ENCODE measurements around the gene RHBDD2. TPM values are rescaled to one million over a fixed set of nuclear protein-coding genes. Genes with fewer than 3 reads are reported as not detected.
"Not testable (repeated sequence)": the region's sequence is repeated elsewhere in the genome, so short reads cannot be mapped to it uniquely, and the experiment has no call there.

The RHBDD2 gene
- total and polyA plus RNA-seq, 2 donors (not counting 1 experiment from before 2014, with no cell fraction given), result 31.6 to 44.3 TPM

DNA sequence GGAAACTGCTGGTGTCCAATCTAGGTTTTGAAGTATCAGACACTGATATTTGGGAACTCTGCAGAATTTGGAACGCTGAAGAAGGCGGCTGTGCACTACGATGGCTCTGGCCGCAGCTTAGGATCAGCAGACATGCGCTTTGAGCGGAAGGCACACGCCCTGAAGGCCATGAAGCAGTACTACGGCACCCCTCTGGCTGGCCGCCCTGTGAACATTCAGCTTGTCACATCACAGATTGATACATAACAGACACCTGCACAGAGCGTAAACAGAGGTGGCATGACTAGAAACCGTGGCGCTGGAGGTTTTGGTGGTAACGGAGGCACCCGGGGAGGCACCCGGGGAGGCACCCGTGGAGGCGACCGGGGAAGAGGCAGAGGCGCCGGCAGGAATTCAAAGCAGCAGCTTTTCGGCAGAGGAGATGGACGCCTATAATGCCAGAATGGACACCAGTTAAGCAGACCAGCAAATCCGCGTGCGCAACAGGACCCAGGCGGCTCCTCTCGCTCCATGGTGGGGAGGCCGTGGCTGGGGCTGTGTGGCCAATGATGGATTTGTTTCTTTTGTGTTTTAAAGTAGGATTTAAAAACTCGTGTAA lies 43.0 kb upstream of the RHBDD2 start:
- H3K36me3 ChIP-seq (replicated peaks in 1 of 2; ENCODE audit: control extremely low read depth in 1 of 2, control insufficient read depth in 1 of 2, extremely low read depth in 1 of 2, insufficient read depth in 2 of 2, low read length in 1 of 2), result no peaks in the 10 kb centered on the region
- no peak overlapping the region for H2AFZ ChIP-seq (ENCODE audit: insufficient read depth, low read depth, low read length, poor library complexity, severe bottlenecking)
- POLR2A ChIA-PET, result no interaction called here
- no peaks in the 10 kb centered on the region for H3K79me2 ChIP-seq (ENCODE audit: control insufficient read depth, insufficient read depth, low read length)
- no peak overlapping the region for H3K4me2 ChIP-seq (replicated peaks; ENCODE audit: low read depth, low read length, poor library complexity, severe bottlenecking)
- 96% methylated on average over 19 of the region's 29 CpGs for WGBS (ENCODE audit: insufficient coverage)
- H3K4me1 ChIP-seq (ENCODE audit: control insufficient read depth in 2 of 2, insufficient read depth in 2 of 2, low read length in 2 of 2), result no peaks in the 10 kb centered on the region
- H3K27ac ChIP-seq (ENCODE audit: low read length in 2 of 2), result no peak overlapping the region
- no peaks in the 10 kb centered on the region for H4K20me1 ChIP-seq (ENCODE audit: control insufficient read depth, insufficient read depth, low read length, poor library complexity, severe bottlenecking)
- Mint-ChIP-seq H3K4me3 (no peak overlapping the region), H3K4me1 (no peaks in the 10 kb centered on the region), H3K9me3 (ENCODE audit: insufficient read depth) (no peaks in the 10 kb centered on the region), H3K27me3 (peaks cover 6% of the 10 kb centered on the region), H3K27ac (no peak overlapping the region)
- DNase-seq, result no peak
- no peaks in the 10 kb centered on the region for H3K27me3 ChIP-seq (replicated peaks in 1 of 4; ENCODE audit: control extremely low read depth in 1 of 4, control insufficient read depth in 3 of 4, insufficient read depth in 4 of 4, low read length in 3 of 4)
- H3K9me3 ChIP-seq (ENCODE audit: control extremely low read depth in 1 of 3, control insufficient read depth in 2 of 3, insufficient read depth in 1 of 3, low read length in 2 of 3), result no peaks in the 10 kb centered on the region
- CTCF ChIA-PET, result no interaction called here
- ATAC-seq (ENCODE audit: low read depth), result no peak
- TF ChIP-seq, protein P1, sequence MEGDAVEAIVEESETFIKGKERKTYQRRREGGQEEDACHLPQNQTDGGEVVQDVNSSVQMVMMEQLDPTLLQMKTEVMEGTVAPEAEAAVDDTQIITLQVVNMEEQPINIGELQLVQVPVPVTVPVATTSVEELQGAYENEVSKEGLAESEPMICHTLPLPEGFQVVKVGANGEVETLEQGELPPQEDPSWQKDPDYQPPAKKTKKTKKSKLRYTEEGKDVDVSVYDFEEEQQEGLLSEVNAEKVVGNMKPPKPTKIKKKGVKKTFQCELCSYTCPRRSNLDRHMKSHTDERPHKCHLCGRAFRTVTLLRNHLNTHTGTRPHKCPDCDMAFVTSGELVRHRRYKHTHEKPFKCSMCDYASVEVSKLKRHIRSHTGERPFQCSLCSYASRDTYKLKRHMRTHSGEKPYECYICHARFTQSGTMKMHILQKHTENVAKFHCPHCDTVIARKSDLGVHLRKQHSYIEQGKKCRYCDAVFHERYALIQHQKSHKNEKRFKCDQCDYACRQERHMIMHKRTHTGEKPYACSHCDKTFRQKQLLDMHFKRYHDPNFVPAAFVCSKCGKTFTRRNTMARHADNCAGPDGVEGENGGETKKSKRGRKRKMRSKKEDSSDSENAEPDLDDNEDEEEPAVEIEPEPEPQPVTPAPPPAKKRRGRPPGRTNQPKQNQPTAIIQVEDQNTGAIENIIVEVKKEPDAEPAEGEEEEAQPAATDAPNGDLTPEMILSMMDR (IDR thresholded peaks at IDR 0.05), result no peak
- TF ChIP-seq EZH2 (IDR thresholded peaks at IDR 0.05; ENCODE audit: borderline replicate concordance, insufficient read depth, low read depth, low read length, poor library complexity, severe bottlenecking), result no peak
- intact Hi-C loops (cut with micrococcal nuclease), result no loop called here
- H3K4me3 ChIP-seq (ENCODE audit: control extremely low read depth in 1 of 5, extremely low read depth in 1 of 5, insufficient read depth in 1 of 5, low read depth in 2 of 5, low read length in 4 of 5), result no peak overlapping the region
- no peak overlapping the region for H3K9ac ChIP-seq (ENCODE audit: low read length)

DNA sequence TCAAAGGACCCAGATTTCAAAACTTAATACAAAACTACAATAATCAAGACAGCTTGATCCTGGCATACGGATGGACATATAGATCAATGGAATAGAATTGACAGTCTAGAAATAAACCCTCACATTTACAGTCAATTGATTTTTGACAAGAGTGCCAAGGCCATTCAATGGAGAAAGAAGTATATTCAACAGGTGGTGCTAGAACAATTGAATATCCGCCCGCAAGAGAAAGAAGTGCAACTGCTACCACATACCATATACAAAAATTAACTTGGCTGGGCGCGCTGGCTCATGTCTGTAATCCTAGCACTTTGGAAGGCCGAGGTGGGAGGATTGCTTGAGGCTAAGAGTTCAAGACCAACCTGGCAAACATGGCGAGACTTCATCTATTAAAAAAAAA lies 42.0 kb upstream of the RHBDD2 start:
- ChIA-PET CTCF (no interaction called here), POLR2A (no interaction called here)
- no peaks in the 10 kb centered on the region for H3K9me3 Mint-ChIP-seq (ENCODE audit: insufficient read depth)
- Histone ChIP-seq H3K27ac (ENCODE audit: low read length in 2 of 2) (no peak overlapping the region), H4K20me1 (ENCODE audit: control insufficient read depth, insufficient read depth, low read length, poor library complexity, severe bottlenecking) (no peaks in the 10 kb centered on the region), H3K4me3 (ENCODE audit: control extremely low read depth in 1 of 5, extremely low read depth in 1 of 5, insufficient read depth in 1 of 5, low read depth in 2 of 5, low read length in 4 of 5) (no peak overlapping the region), H3K9ac (ENCODE audit: low read length) (no peak overlapping the region), H2AFZ (ENCODE audit: insufficient read depth, low read depth, low read length, poor library complexity, severe bottlenecking) (no peak overlapping the region), H3K36me3 (replicated peaks in 1 of 2; ENCODE audit: control extremely low read depth in 1 of 2, control insufficient read depth in 1 of 2, extremely low read depth in 1 of 2, insufficient read depth in 2 of 2, low read length in 1 of 2) (no peaks in the 10 kb centered on the region), H3K79me2 (ENCODE audit: control insufficient read depth, insufficient read depth, low read length) (no peaks in the 10 kb centered on the region), H3K4me1 (ENCODE audit: control insufficient read depth in 2 of 2, insufficient read depth in 2 of 2, low read length in 2 of 2) (no peaks in the 10 kb centered on the region), H3K4me2 (replicated peaks; ENCODE audit: low read depth, low read length, poor library complexity, severe bottlenecking) (no peak overlapping the region), H3K27me3 (replicated peaks in 1 of 4; ENCODE audit: control extremely low read depth in 1 of 4, control insufficient read depth in 3 of 4, insufficient read depth in 4 of 4, low read length in 3 of 4) (no peaks in the 10 kb centered on the region), H3K9me3 (ENCODE audit: control extremely low read depth in 1 of 3, control insufficient read depth in 2 of 3, insufficient read depth in 1 of 3, low read length in 2 of 3) (no peaks in the 10 kb centered on the region)
- DNase-seq (no peak), ATAC-seq (ENCODE audit: low read depth) (no peak)
- WGBS (ENCODE audit: insufficient coverage), result 85% methylated on average over 4 of the region's 7 CpGs
- no peaks in the 10 kb centered on the region for H3K4me1 Mint-ChIP-seq
- intact Hi-C loops (cut with micrococcal nuclease), result no loop called here
- H3K27ac Mint-ChIP-seq, result no peak overlapping the region
- H3K27me3 Mint-ChIP-seq, result peaks cover 4% of the 10 kb centered on the region
- H3K4me3 Mint-ChIP-seq, result no peak overlapping the region
- no peak for TF ChIP-seq EZH2 (IDR thresholded peaks at IDR 0.05; ENCODE audit: borderline replicate concordance, insufficient read depth, low read depth, low read length, poor library complexity, severe bottlenecking)
- TF ChIP-seq, protein P1 (IDR thresholded peaks at IDR 0.05), result no peak

DNA sequence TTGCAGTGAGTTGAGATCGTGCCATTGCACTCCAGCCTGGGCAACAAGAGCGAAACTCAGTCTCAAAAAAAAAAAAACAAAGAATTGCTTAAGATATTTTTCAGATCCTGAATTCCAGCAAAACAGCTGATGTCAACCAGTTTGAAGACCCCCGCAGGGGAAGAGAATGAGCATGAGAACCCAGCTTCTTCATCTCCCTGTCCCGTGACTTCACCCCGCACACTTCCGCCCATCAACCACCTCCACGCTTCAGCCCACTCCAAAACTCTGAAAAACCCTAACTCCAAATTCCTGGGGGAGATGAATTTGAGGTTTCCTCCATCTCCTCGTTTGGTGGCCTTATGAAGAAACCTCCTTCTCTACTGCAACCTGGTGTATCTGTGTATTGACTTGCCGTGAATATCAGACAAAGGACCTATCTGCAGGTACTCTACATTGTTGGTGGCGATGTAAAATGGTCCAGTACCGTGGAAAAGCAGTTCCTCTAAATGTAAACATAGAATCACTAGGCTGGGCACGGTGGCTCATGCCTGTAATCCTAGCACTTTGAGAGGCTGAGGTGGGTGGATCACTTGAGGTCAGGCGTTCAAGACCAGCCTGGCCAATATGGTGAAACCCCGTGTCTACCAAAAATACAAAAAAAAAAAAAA lies 40.4 kb upstream of the RHBDD2 start:
- CTCF ChIA-PET; H3K4me1 ChIP-seq (ENCODE audit: control insufficient read depth in 2 of 2, insufficient read depth in 2 of 2, low read length in 2 of 2); H3K27me3 Mint-ChIP-seq; H3K27ac Mint-ChIP-seq; H3K79me2 ChIP-seq (ENCODE audit: control insufficient read depth, insufficient read depth, low read length); DNase-seq; ATAC-seq (ENCODE audit: low read depth); H3K27ac ChIP-seq (ENCODE audit: low read length in 2 of 2); H2AFZ ChIP-seq (ENCODE audit: insufficient read depth, low read depth, low read length, poor library complexity, severe bottlenecking); intact Hi-C loops (cut with micrococcal nuclease); H3K4me3 ChIP-seq (ENCODE audit: control extremely low read depth in 1 of 5, extremely low read depth in 1 of 5, insufficient read depth in 1 of 5, low read depth in 2 of 5, low read length in 4 of 5); H3K4me2 ChIP-seq (replicated peaks; ENCODE audit: low read depth, low read length, poor library complexity, severe bottlenecking); H3K9me3 ChIP-seq (ENCODE audit: control extremely low read depth in 1 of 3, control insufficient read depth in 2 of 3, insufficient read depth in 1 of 3, low read length in 2 of 3); H3K36me3 ChIP-seq (replicated peaks in 1 of 2; ENCODE audit: control extremely low read depth in 1 of 2, control insufficient read depth in 1 of 2, extremely low read depth in 1 of 2, insufficient read depth in 2 of 2, low read length in 1 of 2); H3K27me3 ChIP-seq (replicated peaks in 1 of 4; ENCODE audit: control extremely low read depth in 1 of 4, control insufficient read depth in 3 of 4, insufficient read depth in 4 of 4, low read length in 3 of 4); H3K9me3 Mint-ChIP-seq (ENCODE audit: insufficient read depth); H3K4me3 Mint-ChIP-seq; H3K4me1 Mint-ChIP-seq; H4K20me1 ChIP-seq (ENCODE audit: control insufficient read depth, insufficient read depth, low read length, poor library complexity, severe bottlenecking); H3K9ac ChIP-seq (ENCODE audit: low read length): not testable (repeated sequence)
- POLR2A ChIA-PET, result interaction anchor here (0.7 kb wide), 1 partner anchor 248 kb away, joined by 3 read pairs; no protein-coding TSS in a partner anchor
- WGBS (ENCODE audit: insufficient coverage), result 95% methylated on average over 5 of the region's 14 CpGs
